BLaER1 treated with 17β-estradiol and CSF1 and Interleukin-3, amounts not matched to agents 10 nM and 100 nM (cell line): ENCODE results near the gene PRIMA1.

Source experiments
- H3K27ac ChIP-seq, 11 experiments: shearing (Covaris generic); formaldehyde crosslinking; 2 replicates each; pipeline ENCODE4 v1.8.1; 2022
- H3K27me3 ChIP-seq, 11 experiments: shearing (Covaris generic); formaldehyde crosslinking; 2 replicates each; pipeline ENCODE4 v1.8.1; 2022
- H3K36me3 ChIP-seq, 11 experiments: shearing (Covaris generic); formaldehyde crosslinking; 2 replicates each; pipeline ENCODE4 v1.8.1; 2022
- H3K4me1 ChIP-seq, 10 experiments: shearing (Covaris generic); formaldehyde crosslinking; 2 replicates each; pipeline ENCODE4 v1.8.1; 2022
- H3K4me2 ChIP-seq, 11 experiments: shearing (Covaris generic); formaldehyde crosslinking; 2 replicates each; pipeline ENCODE4 v1.8.1; 2022
- H3K4me3 ChIP-seq, 10 experiments: shearing (Covaris generic); formaldehyde crosslinking; 2 replicates each; pipeline ENCODE4 v1.8.1; 2022
- H3K9ac ChIP-seq, 11 experiments: shearing (Covaris generic); formaldehyde crosslinking; 2 replicates each; pipeline ENCODE4 v1.8.1; 2022
- H3K9me3 ChIP-seq, 11 experiments: shearing (Covaris generic); formaldehyde crosslinking; replicated peaks in 1 of 11; 2 replicates each; pipeline ENCODE4 v1.8.1; 2022
- H4K20me1 ChIP-seq, 11 experiments: shearing (Covaris generic); formaldehyde crosslinking; 2 replicates each; pipeline ENCODE4 v1.8.1; 2022
- Cebpa-rat ChIP-seq, 11 experiments: shearing (Covaris generic); IDR thresholded peaks; 2 replicates each; pipeline ENCODE4 v1.8.1; 2022

The PRIMA1 gene

GRCh38 chr14:93733631-93734030 is 54.7 kb downstream of the PRIMA1 start:
- Histone ChIP-seq H3K36me3 (no peaks in the 10 kb centered on the region), H4K20me1 (no peaks in the 10 kb centered on the region; a peak in 1 of 22 replicates), H3K9me3 (no peaks in the 10 kb centered on the region), H3K4me1 (0 out of 20 replicates have a peak, but pooled peaks cover 0 to 5% (median 0%) of the 10 kb centered on the region in 10 experiments), H3K27ac (no peak overlapping the region), H3K4me3 (no peak overlapping the region), H3K27me3 (no peaks in the 10 kb centered on the region), H3K9ac (no peak overlapping the region), H3K4me2 (no peak overlapping the region)
- no peak for TF ChIP-seq Cebpa-rat (IDR thresholded peaks at IDR 0.05)

GRCh38 chr14:93733231-93733630 is 55.1 kb downstream of the PRIMA1 start:
- no peak overlapping the region for H3K9ac ChIP-seq

GRCh38 chr14:93732524-93732923 is 55.8 kb downstream of the PRIMA1 start:
- TF ChIP-seq Cebpa-rat (IDR thresholded peaks at IDR 0.05) = no peak

More at GRCh38 chr14:93733231-93733630, 55.1 kb downstream of the PRIMA1 start:
- Histone ChIP-seq H3K4me2 (no peak overlapping the region), H3K4me1 (0 out of 20 replicates have a peak, but pooled peaks cover 0 to 5% (median 0%) of the 10 kb centered on the region in 10 experiments), H3K36me3 (no peaks in the 10 kb centered on the region), H3K27ac (no peak overlapping the region), H3K9me3 (no peaks in the 10 kb centered on the region), H3K27me3 (no peaks in the 10 kb centered on the region), H4K20me1 (no peaks in the 10 kb centered on the region; a peak in 2 of 22 replicates), H3K4me3 (no peak overlapping the region)
- no peak for TF ChIP-seq Cebpa-rat (IDR thresholded peaks at IDR 0.05)

GRCh38 chr14:93731753-93732152 is 56.5 kb downstream of the PRIMA1 start:
- no peaks in the 10 kb centered on the region for H3K9me3 ChIP-seq
- peaks cover 4 to 18% (median 10%) of the 10 kb centered on the region in 10 experiments; a peak in 19 of 20 replicates for H3K4me1 ChIP-seq
- no peaks in the 10 kb centered on the region for H3K36me3 ChIP-seq
- no peak overlapping the region for H3K4me2 ChIP-seq
- no peak for TF ChIP-seq Cebpa-rat (IDR thresholded peaks at IDR 0.05)
- H3K9ac ChIP-seq = no peak overlapping the region
- H3K27ac ChIP-seq = no peak overlapping the region
- H3K4me3 ChIP-seq = no peak overlapping the region
- H4K20me1 ChIP-seq = peaks cover 0 to 6% (median 0%) of the 10 kb centered on the region in 11 experiments; a peak in 2 of 22 replicates
- H3K27me3 ChIP-seq = peaks cover 0 to 3% (median 0%) of the 10 kb centered on the region in 11 experiments; a peak in 2 of 22 replicates

More at GRCh38 chr14:93732524-93732923, 55.8 kb downstream of the PRIMA1 start:
- Histone ChIP-seq H3K4me2 (no peak overlapping the region), H3K27me3 (no peaks in the 10 kb centered on the region), H3K9me3 (no peaks in the 10 kb centered on the region), H3K9ac (no peak overlapping the region), H3K4me1 (peaks cover 0 to 10% (median 2%) of the 10 kb centered on the region in 10 experiments; a peak in 14 of 20 replicates), H3K27ac (no peak overlapping the region), H3K4me3 (no peak overlapping the region), H3K36me3 (no peaks in the 10 kb centered on the region), H4K20me1 (peaks cover 0 to 4% (median 0%) of the 10 kb centered on the region in 11 experiments; a peak in 2 of 22 replicates)

GRCh38 chr14:93729993-93730392 is 58.3 kb downstream of the PRIMA1 start:
- Histone ChIP-seq H3K4me1 (peaks cover 4 to 22% (median 14%) of the 10 kb centered on the region in 10 experiments; a peak in 19 of 20 replicates), H3K9ac (no peak overlapping the region), H3K27ac (no peak overlapping the region), H3K4me3 (no peak overlapping the region), H4K20me1 (peaks cover 0 to 10% (median 0%) of the 10 kb centered on the region in 11 experiments; a peak in 2 of 22 replicates), H3K36me3 (no peaks in the 10 kb centered on the region), H3K9me3 (no peaks in the 10 kb centered on the region), H3K4me2 (no peak overlapping the region), H3K27me3 (peaks cover 0 to 3% (median 0%) of the 10 kb centered on the region in 11 experiments; a peak in 2 of 22 replicates)
- no peak for TF ChIP-seq Cebpa-rat (IDR thresholded peaks at IDR 0.05)

GRCh38 chr14:93728651-93729016 is 59.7 kb downstream of the PRIMA1 start:
- Histone ChIP-seq H3K27me3 (peaks cover 0 to 3% (median 0%) of the 10 kb centered on the region in 11 experiments; a peak in 2 of 22 replicates), H3K36me3 (no peaks in the 10 kb centered on the region), H3K4me3 (no peak overlapping the region), H4K20me1 (peaks cover 0 to 10% (median 0%) of the 10 kb centered on the region in 11 experiments; a peak in 2 of 22 replicates), H3K4me1 (peaks cover 4 to 22% (median 14%) of the 10 kb centered on the region in 10 experiments; a peak in 19 of 20 replicates), H3K9ac (no peak overlapping the region), H3K27ac (no peak overlapping the region), H3K4me2 (no peak overlapping the region), H3K9me3 (no peaks in the 10 kb centered on the region)
- TF ChIP-seq Cebpa-rat (IDR thresholded peaks at IDR 0.05) = no peak

GRCh38 chr14:93727917-93728650 is 60.2 kb downstream of the PRIMA1 start:
- Histone ChIP-seq H3K27ac (no peak overlapping the region), H3K4me1 (peaks cover 4 to 22% (median 14%) of the 10 kb centered on the region in 10 experiments; a peak in 19 of 20 replicates), H3K36me3 (no peaks in the 10 kb centered on the region), H3K9ac (no peak overlapping the region), H3K9me3 (no peaks in the 10 kb centered on the region), H3K27me3 (peaks cover 0 to 3% (median 0%) of the 10 kb centered on the region in 11 experiments; a peak in 2 of 22 replicates), H3K4me2 (peak overlapping the region in 7 of 11 experiments; percentile 69 to 94 (median 88); a peak in 7 of 22 replicates), H4K20me1 (peaks cover 0 to 10% (median 0%) of the 10 kb centered on the region in 11 experiments; a peak in 2 of 22 replicates), H3K4me3 (no peak overlapping the region)
- no peak for TF ChIP-seq Cebpa-rat (IDR thresholded peaks at IDR 0.05)

GRCh38 chr14:93727039-93727740 is 61.1 kb downstream of the PRIMA1 start:
- no peaks in the 10 kb centered on the region for H3K9me3 ChIP-seq
- no peak overlapping the region for H3K27ac ChIP-seq
- H3K4me1 ChIP-seq = peaks cover 4 to 22% (median 14%) of the 10 kb centered on the region in 10 experiments; a peak in 19 of 20 replicates
- 0 out of 20 replicates have a peak overlapping the region, but pooled peaks of 1 of the 10 experiments have one; percentile 11 for H3K4me3 ChIP-seq
- H3K27me3 ChIP-seq = peaks cover 0 to 3% (median 0%) of the 10 kb centered on the region in 11 experiments; a peak in 2 of 22 replicates
- peak overlapping the region; percentile 66 to 94 (median 83) for H3K4me2 ChIP-seq
- H4K20me1 ChIP-seq = peaks cover 0 to 10% (median 0%) of the 10 kb centered on the region in 11 experiments; a peak in 2 of 22 replicates
- H3K36me3 ChIP-seq = no peaks in the 10 kb centered on the region
- no peak for TF ChIP-seq Cebpa-rat (IDR thresholded peaks at IDR 0.05)
- no peak overlapping the region; a peak in 1 of 22 replicates for H3K9ac ChIP-seq
